Erythroblast (primary cell): ENCODE data around the gene PRF1.

Source experiments
- GATA1 ChIP-seq: IDR thresholded peaks from 2 replicates; pipeline ENCODE4 v1.6.1; 2011; ENCODE audit warnings: low read depth, mild to moderate bottlenecking, control low read depth, low read length, moderate library complexity
- POLR2A ChIP-seq: IDR thresholded peaks from 2 replicates; pipeline ENCODE4 v1.6.1; 2011; ENCODE audit warnings: mild to moderate bottlenecking, low read length

DNA sequence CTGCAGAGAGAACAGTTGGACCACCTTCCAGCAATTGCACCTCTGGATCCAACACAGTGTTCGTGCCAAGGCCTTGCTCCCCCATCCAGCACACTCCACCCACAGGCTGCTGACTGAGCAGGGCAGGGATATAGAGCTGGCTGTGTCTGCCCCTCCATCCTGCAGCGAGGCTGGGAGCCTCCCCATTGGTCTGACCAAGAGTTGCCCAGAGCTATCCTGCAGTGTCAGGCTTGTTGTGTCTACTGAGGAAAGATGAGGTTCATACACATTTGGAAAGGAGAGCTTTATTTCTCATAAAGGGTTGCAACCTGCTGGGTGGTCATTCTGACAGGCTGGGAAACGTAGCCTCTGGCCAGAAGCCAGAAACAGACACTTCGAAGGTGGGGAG is 27.1 kb downstream of the PRF1 start:
- TF ChIP-seq POLR2A, result no peak
- TF ChIP-seq GATA1, result no peak
